Measurements from ENCODE around the gene DTNA. TPM values are rescaled to one million over a fixed set of nuclear protein-coding genes. Genes with fewer than 3 reads are reported as not detected.

DTNA gene
- total RNA-seq (2021; ENCODE audit: unreplicated experiment) (0.77 TPM), Bru-seq, nascent RNA (percentile 19 among the genes with signal in this experiment), BruChase-seq, experiment 1, labeled RNA remaining after a 2-hour chase (percentile 17 among the genes with signal in this experiment), BruChase-seq, experiment 2, labeled RNA remaining after a 6-hour chase (percentile 16 among the genes with signal in this experiment)
- polyA plus RNA-seq (2012; ENCODE audit: insufficient read length), result 0.34 TPM
- long read RNA-seq, result 0 reads

- no peaks in the 10 kb centered on the region for H3K9me3 ChIP-seq (ENCODE audit: control insufficient read depth, insufficient read depth, low read depth, low read length)
- BruUV-seq (replicated peaks), result no TSS peak
- peak within 1 kb of the TSS; percentile 11 to 17; a peak in 2 of 4 replicates for H3K4me3 ChIP-seq (ENCODE audit: low read depth in 2 of 2, low read length in 2 of 2)
- POLR2A ChIA-PET, result no interaction called here
- DNase-seq (ENCODE audit: low read depth, low spot score), result no peak
- TF ChIP-seq SIN3A (IDR thresholded peaks at IDR 0.05; ENCODE audit: borderline replicate concordance, insufficient read depth, low read depth, low read length), result no peak
- no peak for TF ChIP-seq REST (IDR thresholded peaks at IDR 0.05; ENCODE audit: insufficient read depth in 1 of 2, low read depth in 2 of 2, low read length in 1 of 2)
- no peak for TF ChIP-seq TCF7L2 (IDR thresholded peaks at IDR 0.05; ENCODE audit: low read depth, low read length)
- TF ChIP-seq CTCF (IDR thresholded peaks at IDR 0.05), result no peak
- TF ChIP-seq POLR2AphosphoS5 (IDR thresholded peaks at IDR 0.05; ENCODE audit: low read depth, low read length), result no peak
- intact Hi-C loops (cut with micrococcal nuclease; ENCODE audit: unreplicated experiment) (no loop called here), in situ Hi-C loops (cut with HindIII; ENCODE audit: low pct_unique_long_range_greater_than_20kb, low sequenced_read_pairs) (no loop called here)
- ATAC-seq, result peak; percentile 60; the same call in 1 of the 2 replicates
- CTCF ChIA-PET, result interaction anchor here (0.9 kb wide), 1 partner anchor 49 kb away, joined by 3 read pairs; no protein-coding TSS in a partner anchor
- H3K27me3 ChIP-seq (ENCODE audit: control insufficient read depth, insufficient read depth, low read length), result no peaks in the 10 kb centered on the region
- H3K27ac ChIP-seq (ENCODE audit: low read length), result no peak within 1 kb of the TSS; the same call in 1 of the 2 replicates
- no peaks in the 10 kb centered on the region for H3K36me3 ChIP-seq (ENCODE audit: control insufficient read depth, insufficient read depth, low read length)
- peaks cover 9% of the 10 kb centered on the region for H3K4me1 ChIP-seq (ENCODE audit: control insufficient read depth, insufficient read depth, low read length)
These were observed at the start of gene DTNA for GRCh38 chr18:34709750-34710441. DTNA (plus strand) TSS chr18:34710298; CDS start chr18:34755977, 45,679 bp downstream.

GRCh38 chr18:34660572-34660971 is 49.5 kb upstream of the DTNA start:
- BruUV-seq (replicated peaks), result no TSS peak
- H3K4me1 ChIP-seq (ENCODE audit: control insufficient read depth, insufficient read depth, low read length), result no peaks in the 10 kb centered on the region
- no peaks in the 10 kb centered on the region for H3K9me3 ChIP-seq (ENCODE audit: control insufficient read depth, insufficient read depth, low read depth, low read length)
- ATAC-seq (no peak), DNase-seq (ENCODE audit: low read depth, low spot score) (no peak)
- in situ Hi-C loops (cut with HindIII; ENCODE audit: low pct_unique_long_range_greater_than_20kb, low sequenced_read_pairs) (no loop called here), intact Hi-C loops (cut with micrococcal nuclease; ENCODE audit: unreplicated experiment) (loop anchor here (2.0 kb wide), 1 partner anchor 128 kb away; no protein-coding TSS in a partner anchor)
- POLR2A ChIA-PET, result no interaction called here
- no peaks in the 10 kb centered on the region for H3K27me3 ChIP-seq (ENCODE audit: control insufficient read depth, insufficient read depth, low read length)
- no peak for TF ChIP-seq CTCF (IDR thresholded peaks at IDR 0.05)
- H3K27ac ChIP-seq (ENCODE audit: low read length), result no peak overlapping the region
- no peak overlapping the region for H3K4me3 ChIP-seq (ENCODE audit: low read depth in 2 of 2, low read length in 2 of 2)
- H3K36me3 ChIP-seq (ENCODE audit: control insufficient read depth, insufficient read depth, low read length), result no peaks in the 10 kb centered on the region
- CTCF ChIA-PET, result interaction anchor here (0.6 to 0.9 kb wide), 2 partner anchors 125 to 401 kb away, joined by 3 read pairs; no protein-coding TSS in a partner anchor

Data from Panc1 (cell line).